Rectal smooth muscle tissue (tissue), 1 donor: ENCODE results near the gene SENP3.
"Not testable (repeated sequence)": the region's sequence is repeated elsewhere in the genome, so short reads cannot be mapped to it uniquely, and the experiment has no call there.

Experiments used
- H3K27ac ChIP-seq: one replicate; pipeline ENCODE4 v1.7.0; 2013; ENCODE audit warnings: low read depth, low read length, inconsistent platforms
- H3K27me3 ChIP-seq: one replicate; pipeline ENCODE4 v1.7.0; 2013; ENCODE audit warnings: low read length; ENCODE audit not compliant: control insufficient read depth, insufficient read depth
- H3K36me3 ChIP-seq: one replicate; pipeline ENCODE4 v1.7.0; 2013; ENCODE audit warnings: low read length; ENCODE audit not compliant: control insufficient read depth, insufficient read depth
- H3K4me1 ChIP-seq: one replicate; pipeline ENCODE4 v1.7.0; 2013; ENCODE audit warnings: low read length; ENCODE audit not compliant: control insufficient read depth, insufficient read depth
- H3K4me3 ChIP-seq: one replicate; pipeline ENCODE4 v1.7.0; 2013; ENCODE audit warnings: low read length
- H3K9ac ChIP-seq: one replicate; pipeline ENCODE4 v1.7.0; 2013; ENCODE audit warnings: low read length

Gene SENP3

GRCh38 chr17:7593296-7593695, 31.6 kb downstream of the SENP3 start:
- Histone ChIP-seq H3K4me3 (no peak overlapping the region), H3K27me3 (no peaks in the 10 kb centered on the region), H3K4me1 (peaks cover 7% of the 10 kb centered on the region), H3K9ac (no peak overlapping the region), H3K27ac (no peak overlapping the region), H3K36me3 (peaks cover 44% of the 10 kb centered on the region)

GRCh38 chr17:7597561-7597960, 35.8 kb downstream of the SENP3 start:
- H3K27ac ChIP-seq, H3K4me1 ChIP-seq, H3K27me3 ChIP-seq, H3K9ac ChIP-seq, H3K4me3 ChIP-seq: not testable (repeated sequence)
- H3K36me3 ChIP-seq: peaks cover 47% of the 10 kb centered on the region

GRCh38 chr17:7606280-7606679, 44.6 kb downstream of the SENP3 start:
- H3K4me1 ChIP-seq: no peaks in the 10 kb centered on the region
- no peak overlapping the region for H3K4me3 ChIP-seq
- no peak overlapping the region for H3K27ac ChIP-seq
- H3K9ac ChIP-seq: no peak overlapping the region
- peaks cover 19% of the 10 kb centered on the region for H3K36me3 ChIP-seq
- no peaks in the 10 kb centered on the region for H3K27me3 ChIP-seq

GRCh38 chr17:7610641-7611040, 48.9 kb downstream of the SENP3 start:
- H3K4me1 ChIP-seq: peaks cover 18% of the 10 kb centered on the region
- H3K9ac ChIP-seq: no peak overlapping the region

GRCh38 chr17:7611635-7612293, 50.0 kb downstream of the SENP3 start:
- no peak overlapping the region for H3K27ac ChIP-seq
- H3K9ac ChIP-seq: no peak overlapping the region
- no peak overlapping the region for H3K4me3 ChIP-seq
- no peaks in the 10 kb centered on the region for H3K36me3 ChIP-seq
- H3K4me1 ChIP-seq: peaks cover 18% of the 10 kb centered on the region
- H3K27me3 ChIP-seq: no peaks in the 10 kb centered on the region

More at GRCh38 chr17:7610641-7611040, 48.9 kb downstream of the SENP3 start:
- no peak overlapping the region for H3K27ac ChIP-seq
- H3K4me3 ChIP-seq: no peak overlapping the region
- no peaks in the 10 kb centered on the region for H3K36me3 ChIP-seq
- H3K27me3 ChIP-seq: no peaks in the 10 kb centered on the region

GRCh38 chr17:7612294-7612640, 50.5 kb downstream of the SENP3 start:
- Histone ChIP-seq H3K27ac (no peak overlapping the region), H3K36me3 (no peaks in the 10 kb centered on the region), H3K9ac (no peak overlapping the region), H3K4me3 (no peak overlapping the region), H3K4me1 (peaks cover 18% of the 10 kb centered on the region), H3K27me3 (no peaks in the 10 kb centered on the region)

- no peaks in the 10 kb centered on the region for H3K36me3 ChIP-seq
- H3K4me3 ChIP-seq: peak overlapping the region; percentile 93
- peak overlapping the region; percentile 83 for H3K27ac ChIP-seq
- peak overlapping the region; percentile 77 for H3K9ac ChIP-seq
- no peaks in the 10 kb centered on the region for H3K27me3 ChIP-seq
- peaks cover 18% of the 10 kb centered on the region for H3K4me1 ChIP-seq
Observed at GRCh38 chr17:7613769-7614424, 52.2 kb downstream of the SENP3 start.

- H3K4me1 ChIP-seq: peaks cover 18% of the 10 kb centered on the region
- peak within 1 kb of the TSS; percentile 83 for H3K27ac ChIP-seq
- no peaks in the 10 kb centered on the region for H3K36me3 ChIP-seq
- H3K9ac ChIP-seq: peak within 1 kb of the TSS; percentile 77
- H3K27me3 ChIP-seq: no peaks in the 10 kb centered on the region
- peak within 1 kb of the TSS; percentile 93 for H3K4me3 ChIP-seq
Observed at GRCh38 chr17:7614425-7615264, 52.9 kb downstream of the SENP3 start, which contains the start of gene FXR2. FXR2 (minus strand) TSS chr17:7614897; CDS start chr17:7614532, 365 bp downstream.

- peak overlapping the region; percentile 61 for H3K4me3 ChIP-seq
- H3K27ac ChIP-seq: peak overlapping the region; percentile 77
- H3K27me3 ChIP-seq: no peaks in the 10 kb centered on the region
- H3K4me1 ChIP-seq: peaks cover 18% of the 10 kb centered on the region
- H3K9ac ChIP-seq: no peak overlapping the region
- no peaks in the 10 kb centered on the region for H3K36me3 ChIP-seq
Observed at GRCh38 chr17:7615265-7615747, 53.6 kb downstream of the SENP3 start.

- Histone ChIP-seq H3K9ac (no peak overlapping the region), H3K36me3 (no peaks in the 10 kb centered on the region), H3K27me3 (no peaks in the 10 kb centered on the region), H3K27ac (no peak overlapping the region), H3K4me3 (no peak overlapping the region), H3K4me1 (peaks cover 2% of the 10 kb centered on the region)
Observed at GRCh38 chr17:7618608-7619007, 56.9 kb downstream of the SENP3 start.

GRCh38 chr17:7620835-7621234, 59.1 kb downstream of the SENP3 start:
- no peaks in the 10 kb centered on the region for H3K36me3 ChIP-seq
- H3K27me3 ChIP-seq: no peaks in the 10 kb centered on the region
- no peaks in the 10 kb centered on the region for H3K4me1 ChIP-seq
- H3K27ac ChIP-seq: no peak overlapping the region
- no peak overlapping the region for H3K9ac ChIP-seq
- H3K4me3 ChIP-seq: no peak overlapping the region
